Measurements from ENCODE around the gene ATP5F1E.
"Not testable (repeated sequence)": the region's sequence is repeated elsewhere in the genome, so short reads cannot be mapped to it uniquely, and the experiment has no call there.

The ATP5F1E gene

GRCh38 chr20:59022754-59023153 lies 9.4 kb downstream of the ATP5F1E start:
- no peak for DNase-seq (ENCODE audit: extremely low read depth in 1 of 2, low read depth in 1 of 2)

DNA sequence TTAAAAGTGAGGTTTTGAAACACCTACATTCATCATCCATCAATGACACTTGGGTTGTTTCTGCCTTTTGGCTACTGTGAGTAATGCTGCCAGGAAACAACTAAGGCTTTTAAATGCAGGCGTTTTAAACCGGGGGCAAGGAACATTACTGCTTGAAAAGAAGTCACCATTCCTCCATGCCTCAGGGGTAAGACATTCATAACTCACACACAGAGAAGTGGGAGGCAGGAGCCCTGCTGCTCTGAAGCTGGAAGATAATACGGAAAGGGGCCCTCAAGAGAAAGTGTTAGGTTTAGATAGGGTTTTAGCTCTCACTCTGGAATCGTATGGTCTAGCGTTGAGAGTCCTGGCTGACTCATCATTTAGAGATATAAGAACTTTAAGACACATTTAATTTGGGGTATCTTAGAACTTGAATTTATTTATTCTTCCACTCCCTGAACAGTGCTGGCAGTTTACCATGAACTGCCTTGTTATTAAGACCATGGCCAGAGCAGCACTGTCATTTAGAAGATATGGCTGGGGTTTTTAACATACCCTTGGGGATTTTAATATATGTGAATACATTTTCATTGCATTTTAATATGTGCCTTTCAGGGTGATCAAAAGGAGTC lies 11.1 kb downstream of the ATP5F1E start:
- no peak for DNase-seq (ENCODE audit: extremely low read depth in 1 of 2, low read depth in 1 of 2)

GRCh38 chr20:59019217-59019616 lies 12.9 kb downstream of the ATP5F1E start, which contains the start of gene TUBB1:
TSS of gene TUBB1 (plus strand) at chr20:59019429. CDS start at chr20:59019523, 94 bp downstream.
- DNase-seq (ENCODE audit: extremely low read depth in 1 of 2, low read depth in 1 of 2): no peak

GRCh38 chr20:59018817-59019216 lies 13.3 kb downstream of the ATP5F1E start:
- DNase-seq (ENCODE audit: extremely low read depth in 1 of 2, low read depth in 1 of 2): no peak

GRCh38 chr20:59017493-59018231 lies 14.5 kb downstream of the ATP5F1E start:
- no peak for DNase-seq (ENCODE audit: extremely low read depth in 1 of 2, low read depth in 1 of 2)

DNA sequence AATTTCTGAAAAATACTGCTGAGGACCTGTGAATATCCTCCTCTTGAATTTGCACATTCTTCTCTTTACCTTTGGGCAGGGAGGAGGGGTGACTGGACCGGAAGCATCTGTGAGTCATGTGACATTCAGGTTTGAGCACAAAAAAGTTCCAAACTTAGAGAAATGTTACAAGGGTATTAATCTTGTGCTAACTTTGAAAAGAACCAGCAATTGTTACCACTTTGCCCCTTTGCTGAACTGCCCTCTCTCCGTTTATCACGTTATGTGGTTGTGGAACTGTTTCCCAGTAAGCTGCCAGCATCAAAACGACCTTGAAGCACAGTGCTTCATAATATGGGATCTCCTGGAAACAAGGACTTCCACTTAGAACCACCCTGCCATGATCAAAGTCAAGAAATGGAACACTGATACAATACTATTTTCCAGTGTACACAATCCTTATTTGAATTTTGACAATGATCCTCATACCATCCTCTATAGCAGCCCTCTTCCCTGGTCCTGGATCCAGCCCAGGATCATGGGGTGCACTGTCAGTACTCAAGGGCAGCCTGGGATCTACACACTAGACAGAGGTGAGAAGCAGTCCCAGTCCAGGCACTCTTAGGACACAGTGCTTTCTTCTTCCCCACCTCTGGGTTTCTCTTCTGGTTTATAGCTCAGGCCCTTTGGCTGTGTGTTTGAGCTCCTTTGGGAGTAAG lies 15.2 kb downstream of the ATP5F1E start:
- DNase-seq (ENCODE audit: extremely low read depth in 1 of 2, low read depth in 1 of 2): no peak

DNA sequence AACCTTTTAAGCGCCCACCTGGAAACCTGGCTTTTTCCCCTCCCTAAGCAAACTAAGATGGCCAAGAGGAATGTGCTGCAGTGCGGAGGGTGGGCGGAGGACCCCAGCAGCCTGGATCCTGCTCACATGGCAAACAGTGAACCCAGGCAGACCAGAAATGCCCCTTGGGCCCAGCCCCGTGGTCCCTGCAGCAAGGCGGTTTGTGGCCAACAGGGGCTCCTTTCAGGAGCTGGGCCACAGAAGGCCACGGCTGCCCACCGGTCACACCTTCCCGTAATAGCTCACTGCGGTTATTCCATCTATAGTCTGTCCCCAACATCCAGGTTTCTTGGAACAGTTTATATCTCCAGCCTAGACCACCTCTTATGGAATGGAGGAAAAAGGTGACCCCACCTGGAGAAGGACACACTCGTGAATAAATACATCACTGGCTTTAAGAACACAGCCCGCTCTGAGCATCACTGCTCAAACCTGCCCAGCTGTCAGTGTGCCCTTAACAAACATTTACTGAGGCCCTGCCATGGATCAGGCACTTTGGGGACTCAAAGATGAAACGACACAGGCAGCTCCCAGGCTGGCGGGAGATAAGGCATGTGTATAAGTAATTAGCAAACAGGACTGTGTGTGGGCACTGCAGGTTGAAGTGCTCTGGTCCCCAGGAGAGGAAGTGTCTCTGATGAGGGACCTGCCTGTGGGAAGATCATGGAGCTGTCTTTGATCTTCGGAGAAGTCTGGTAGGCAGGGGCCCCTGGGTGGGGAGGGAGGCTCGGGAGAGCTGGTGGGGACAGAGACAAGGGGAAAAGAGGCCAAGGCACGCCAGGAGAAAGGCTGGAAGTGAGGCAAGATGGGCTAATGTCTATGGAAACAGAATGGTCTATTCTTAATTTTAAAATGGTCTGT lies 16.1 kb downstream of the ATP5F1E start:
- DNase-seq (ENCODE audit: extremely low read depth in 1 of 2, low read depth in 1 of 2): no peak

DNA sequence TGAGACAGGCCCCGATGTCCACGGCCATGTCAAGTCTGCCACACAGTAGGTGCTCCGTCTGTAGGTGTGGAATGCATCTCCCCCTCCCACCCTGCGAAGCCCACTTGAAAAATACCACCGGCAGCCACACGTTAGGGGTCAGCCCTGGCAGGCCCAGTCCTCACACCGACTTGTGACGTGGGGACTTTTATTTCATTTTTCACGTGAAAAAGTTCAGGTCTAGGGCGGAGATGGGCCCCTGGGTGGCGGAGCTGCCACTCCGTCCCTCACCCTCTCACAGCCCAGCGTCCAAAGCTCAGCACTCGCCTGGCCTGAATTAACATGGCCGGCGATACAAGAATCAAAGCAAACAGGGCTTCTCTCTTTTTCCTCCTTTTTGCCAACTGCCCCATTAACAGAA lies 16.7 kb downstream of the ATP5F1E start:
- no peak for DNase-seq (ENCODE audit: extremely low read depth in 1 of 2, low read depth in 1 of 2)

GRCh38 chr20:59014680-59015389 lies 17.3 kb downstream of the ATP5F1E start:
- DNase-seq (ENCODE audit: extremely low read depth in 1 of 2, low read depth in 1 of 2): no peak

GRCh38 chr20:59013959-59014608 lies 18.1 kb downstream of the ATP5F1E start:
- no peak for DNase-seq (ENCODE audit: extremely low read depth in 1 of 2, low read depth in 1 of 2)

- no peak for DNase-seq (ENCODE audit: extremely low read depth in 1 of 2, low read depth in 1 of 2)
These were observed 18.8 kb downstream of the ATP5F1E start for GRCh38 chr20:59013031-59013951.

DNA sequence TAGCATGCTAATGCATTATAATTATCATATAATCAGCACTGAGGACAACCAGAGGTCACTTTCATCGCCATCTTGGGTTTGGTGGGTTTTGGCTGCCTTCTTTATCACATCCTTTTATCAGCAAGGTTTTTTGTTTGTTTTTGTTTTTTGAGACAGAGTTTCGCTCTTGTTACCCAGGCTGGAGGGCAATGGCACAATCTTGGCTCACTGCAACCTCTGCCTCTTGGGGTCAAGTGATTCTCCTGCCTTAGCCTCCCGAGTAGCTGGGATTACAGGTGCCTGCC lies 20.3 kb downstream of the ATP5F1E start:
- not testable (repeated sequence) for DNase-seq (ENCODE audit: extremely low read depth in 1 of 2, low read depth in 1 of 2)

DNA sequence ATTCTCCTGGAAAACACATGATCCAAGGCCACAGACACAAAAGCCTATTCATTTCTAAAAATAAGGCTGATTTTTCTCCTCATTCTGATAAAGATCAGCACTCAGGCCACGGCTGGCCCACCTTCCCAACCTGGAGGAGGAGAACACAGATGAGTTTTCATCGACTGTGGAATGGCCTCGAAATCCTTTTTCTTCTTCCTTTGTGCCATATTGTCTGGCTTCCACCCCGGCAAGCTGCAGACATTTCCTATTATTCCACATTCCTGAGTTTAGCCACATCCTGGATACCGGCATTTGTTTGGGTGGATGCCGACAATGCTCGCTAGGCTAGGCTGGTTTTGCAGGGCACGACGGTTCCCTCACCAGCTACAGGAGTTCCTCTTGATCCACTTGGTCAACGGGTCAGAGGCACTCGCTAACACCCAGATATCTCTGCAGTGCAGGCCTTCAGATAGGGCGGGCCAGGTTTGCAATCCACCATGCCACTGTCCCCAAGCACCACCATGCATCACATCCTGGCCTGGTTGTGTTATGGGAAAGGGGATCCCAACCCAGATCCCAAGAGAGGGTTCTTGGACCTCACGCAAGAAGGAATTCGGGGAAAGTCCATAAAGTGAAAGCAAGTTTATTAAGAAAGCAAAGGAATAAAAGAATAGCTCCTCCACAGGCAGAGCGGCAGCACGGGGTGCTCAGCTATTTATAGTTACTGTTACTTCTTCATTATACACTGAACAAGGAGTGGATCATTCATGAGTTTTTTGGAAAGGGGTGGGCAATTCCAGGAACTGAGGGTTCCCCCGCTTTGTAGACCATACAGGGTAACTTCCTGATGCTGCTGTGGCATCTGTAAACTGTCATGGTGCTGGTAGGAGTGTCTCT lies 20.9 kb downstream of the ATP5F1E start:
- no peak for DNase-seq (ENCODE audit: extremely low read depth in 1 of 2, low read depth in 1 of 2)

DNA sequence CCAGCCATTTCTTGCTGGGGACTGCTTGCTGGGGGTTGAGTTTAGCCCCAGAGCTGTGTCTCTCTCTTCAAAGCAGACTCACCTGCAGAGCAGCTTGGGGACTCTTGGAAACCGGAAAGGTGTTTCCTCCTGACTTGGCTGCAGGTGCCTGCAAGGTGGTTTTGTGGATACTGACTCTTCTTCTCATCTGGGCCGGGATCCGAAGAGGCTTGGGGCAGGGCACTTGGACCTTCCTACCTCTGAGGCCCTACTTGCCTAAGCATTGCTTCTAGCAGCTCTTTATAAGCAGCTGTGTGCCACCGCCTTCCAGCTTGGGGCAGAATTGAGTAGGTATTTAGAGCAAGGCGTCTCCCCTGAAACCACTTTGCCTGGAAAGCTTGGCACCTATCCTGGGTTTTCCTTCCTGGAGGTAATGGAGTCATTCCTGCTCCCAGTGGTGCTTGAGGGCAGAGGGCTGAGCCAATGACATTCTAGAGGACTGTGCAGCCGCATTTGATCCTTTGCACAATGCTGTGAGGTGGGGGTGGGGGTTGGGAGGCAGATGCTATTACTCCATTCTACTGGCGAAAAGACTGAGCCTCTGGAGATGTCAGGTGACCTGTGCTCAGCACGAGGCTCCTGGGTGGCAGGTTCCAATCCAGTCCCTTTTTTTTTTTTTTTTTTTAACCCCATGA lies 21.7 kb downstream of the ATP5F1E start:
- DNase-seq (ENCODE audit: extremely low read depth in 1 of 2, low read depth in 1 of 2): no peak

- no peak for DNase-seq (ENCODE audit: extremely low read depth in 1 of 2, low read depth in 1 of 2)
These were observed 23.3 kb downstream of the ATP5F1E start for GRCh38 chr20:59008715-59009336.

- no peak for DNase-seq (ENCODE audit: extremely low read depth in 1 of 2, low read depth in 1 of 2)
These were observed 24.2 kb downstream of the ATP5F1E start for GRCh38 chr20:59007665-59008511.
